Stimulated activated CD8-positive, alpha-beta memory T cell treated with anti-CD3 and anti-CD28 coated beads, Interleukin-15, amount 100 ng/mL, for 24 hours (primary cell): Measurements from ENCODE around the gene PTMS.
A peak's percentile ranks its signal among the peaks of the same experiment; 100 is the strongest.

Experiments used
- DNase-seq: peaks from one replicate; pipeline ENCODE4 v3.0.0-alpha.2; 2020; ENCODE audit warnings: low read depth

PTMS gene

GRCh38 chr12:6752167-6752920 is 13.8 kb upstream of the PTMS start:
- no peak for DNase-seq

- DNase-seq = peak; percentile 91
Measured at GRCh38 chr12:6752921-6753771, 13.0 kb upstream of the PTMS start, which contains the start of gene MLF2. Gene MLF2 (minus strand): TSS chr12:6753141. CDS start chr12:6752334, 807 bp downstream.

GRCh38 chr12:6753772-6754356 is 12.3 kb upstream of the PTMS start:
- no peak for DNase-seq

GRCh38 chr12:6754411-6754810 is 11.8 kb upstream of the PTMS start:
- no peak for DNase-seq

- DNase-seq = no peak
Measured at GRCh38 chr12:6757028-6757690, 9.0 kb upstream of the PTMS start.

GRCh38 chr12:6758506-6759095 is 7.6 kb upstream of the PTMS start:
- no peak for DNase-seq

- DNase-seq = no peak
Measured at GRCh38 chr12:6759741-6760140, 6.4 kb upstream of the PTMS start.

GRCh38 chr12:6763380-6763779 is 2.8 kb upstream of the PTMS start:
- DNase-seq = no peak

- DNase-seq = no peak
Measured at GRCh38 chr12:6764011-6764828, 1.9 kb upstream of the PTMS start.

- no peak for DNase-seq
Measured at GRCh38 chr12:6765048-6765633, 1.0 kb upstream of the PTMS start.

GRCh38 chr12:6766651-6767349 is 637 bp downstream of the PTMS start:
- peak; percentile 29 for DNase-seq

- DNase-seq = no peak
Measured at GRCh38 chr12:6767353-6768319, 1.5 kb downstream of the PTMS start.

- DNase-seq = no peak
Measured at GRCh38 chr12:6768437-6768914, 2.3 kb downstream of the PTMS start.

- no peak for DNase-seq
Measured at GRCh38 chr12:6768990-6769389, 2.8 kb downstream of the PTMS start.

- DNase-seq = no peak
Measured at GRCh38 chr12:6769666-6770065, 3.5 kb downstream of the PTMS start.

- no peak for DNase-seq
Measured at GRCh38 chr12:6770094-6770493, 3.9 kb downstream of the PTMS start.

- DNase-seq = no peak
Measured at GRCh38 chr12:6770600-6770999, 4.4 kb downstream of the PTMS start.

- no peak for DNase-seq
Measured at GRCh38 chr12:6771091-6771495, 4.9 kb downstream of the PTMS start.
